Subcutaneous adipose tissue (tissue), 4 donors: Measurements from ENCODE around the gene STUM. TPM values are rescaled to one million over a fixed set of nuclear protein-coding genes. Genes with fewer than 3 reads are reported as not detected.

Experiments used
- CTCF ChIP-seq: fragments of 450-650 bp; IDR thresholded peaks from one replicate; pipeline ENCODE4 v1.5.1; 2016; ENCODE audit warnings: low read depth, mild to moderate bottlenecking, control low read depth, antibody characterized with exemption, moderate library complexity
- total RNA-seq, 4 donors: library from RNA; depleted of rRNA; stranded (reverse); fragments of >200 nt; gene quantifications; one replicate each; pipeline ENCODE4 v1.1.0, GENCODE V29; 2016

Gene STUM
- total RNA-seq, 4 donors from 2014 or later, result 0.16 to 4.1 (median 1.4) TPM

DNA sequence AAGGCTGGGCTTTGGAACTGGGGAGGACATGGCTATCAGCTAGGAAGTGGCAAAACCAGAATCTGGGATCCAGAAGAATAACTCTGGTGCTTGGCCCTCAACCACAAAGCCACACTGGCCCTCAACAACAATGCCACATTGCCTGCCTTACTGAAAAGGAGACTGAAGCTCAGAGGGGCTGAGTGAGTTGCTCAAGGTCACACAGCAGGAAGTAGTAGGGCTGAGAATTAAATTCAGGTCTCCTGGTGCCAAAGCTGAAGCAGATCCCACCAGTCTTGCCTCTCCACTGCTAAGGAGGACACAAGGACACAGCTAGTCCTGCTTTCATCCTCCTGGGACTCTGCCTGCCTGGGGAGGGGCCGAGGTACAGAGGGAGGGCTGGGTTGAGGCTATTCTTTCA is 29.4 kb upstream of the STUM start:
- TF ChIP-seq CTCF, result no peak

GRCh38 chr1:226519716-226520598 is 28.6 kb upstream of the STUM start:
- no peak for TF ChIP-seq CTCF

DNA sequence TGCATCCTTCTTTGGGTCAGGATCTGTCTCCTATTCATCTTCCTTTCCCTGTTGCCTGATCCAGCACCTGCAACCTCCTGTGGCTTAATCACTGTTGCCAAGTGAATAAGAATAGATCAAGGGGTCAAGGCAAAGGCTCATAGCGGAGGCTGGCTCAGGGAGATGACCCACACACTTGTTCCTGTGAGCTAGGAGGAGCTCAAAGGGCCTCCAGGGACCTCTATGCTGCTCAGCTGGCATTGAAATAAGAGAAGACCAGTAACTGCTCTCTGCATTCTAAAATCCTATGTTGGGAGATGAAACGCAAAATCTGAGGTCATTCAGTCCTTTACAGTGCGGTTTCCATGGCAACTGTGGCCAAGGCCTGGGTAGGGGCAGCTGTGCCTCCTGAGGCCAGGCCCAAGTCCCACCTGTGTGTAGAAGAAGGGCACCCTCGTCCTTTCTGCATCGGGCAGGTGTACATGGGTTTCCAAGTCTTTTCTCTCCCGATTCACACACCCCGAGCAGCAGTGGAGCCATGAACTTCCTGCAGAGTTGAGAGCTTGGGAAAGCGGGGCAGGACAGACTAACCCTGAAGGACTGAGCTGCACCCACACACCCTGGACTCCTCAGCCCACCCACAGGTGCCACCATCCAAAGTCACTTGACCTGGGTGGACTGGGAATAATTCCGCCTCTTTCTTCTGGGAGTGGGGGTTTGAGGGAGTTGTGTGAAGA is 27.8 kb upstream of the STUM start:
- no peak for TF ChIP-seq CTCF

DNA sequence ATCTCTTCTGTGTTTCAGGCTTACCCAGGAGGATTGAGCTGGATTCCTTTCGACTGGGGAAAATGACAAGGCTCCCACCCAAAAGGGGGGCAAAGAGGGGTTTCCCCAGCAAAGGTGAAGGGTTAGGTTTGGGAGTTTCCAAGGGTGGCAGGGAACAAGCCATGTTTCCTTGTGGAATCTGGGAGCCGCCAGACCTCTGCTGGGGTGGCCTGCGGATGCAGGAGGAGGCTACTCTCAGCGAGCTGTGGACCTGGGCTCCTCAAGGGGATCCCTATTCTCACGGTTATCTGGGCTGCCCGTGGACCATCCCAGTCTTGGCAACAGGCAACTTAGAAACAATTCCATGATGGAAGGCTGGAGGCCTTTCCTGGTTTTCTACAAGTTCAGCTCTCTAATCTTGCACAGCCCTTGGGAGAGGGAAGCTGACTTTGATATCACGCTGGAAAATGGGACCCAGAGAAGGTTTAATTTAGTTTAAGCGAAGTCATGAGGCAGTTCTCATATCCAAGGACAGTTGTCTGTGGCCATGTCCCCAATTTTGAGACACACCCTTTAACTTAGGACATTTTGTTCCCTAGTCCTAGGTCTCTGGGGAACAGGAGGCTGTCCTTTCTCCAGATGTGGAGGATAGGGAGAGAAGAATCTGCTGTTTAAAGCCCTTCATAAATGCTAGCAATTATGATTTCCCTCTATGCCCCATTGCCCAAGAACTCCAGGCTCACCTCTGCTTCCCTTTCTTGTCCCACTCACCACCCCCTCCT is 24.7 kb upstream of the STUM start:
- no peak for TF ChIP-seq CTCF

DNA sequence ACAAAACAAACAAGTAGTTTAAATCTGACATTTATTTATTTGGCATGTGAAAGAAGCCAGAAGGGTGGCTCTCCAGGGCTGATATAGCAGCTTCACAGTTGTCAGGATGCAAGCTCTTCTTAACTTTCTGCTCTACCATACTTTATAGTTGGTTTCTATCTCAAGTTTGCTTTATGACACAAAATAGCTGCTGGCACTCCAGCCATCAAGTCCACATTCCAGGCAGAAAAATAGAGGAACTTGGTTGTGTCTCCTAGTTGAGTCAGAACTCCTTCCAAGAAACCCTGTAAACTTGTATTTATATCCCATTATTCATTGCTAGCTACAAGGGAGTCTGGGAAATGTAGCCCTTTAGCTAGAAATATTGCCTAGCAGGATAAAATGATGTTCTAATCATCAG is 24.0 kb upstream of the STUM start:
- TF ChIP-seq CTCF, result no peak

DNA sequence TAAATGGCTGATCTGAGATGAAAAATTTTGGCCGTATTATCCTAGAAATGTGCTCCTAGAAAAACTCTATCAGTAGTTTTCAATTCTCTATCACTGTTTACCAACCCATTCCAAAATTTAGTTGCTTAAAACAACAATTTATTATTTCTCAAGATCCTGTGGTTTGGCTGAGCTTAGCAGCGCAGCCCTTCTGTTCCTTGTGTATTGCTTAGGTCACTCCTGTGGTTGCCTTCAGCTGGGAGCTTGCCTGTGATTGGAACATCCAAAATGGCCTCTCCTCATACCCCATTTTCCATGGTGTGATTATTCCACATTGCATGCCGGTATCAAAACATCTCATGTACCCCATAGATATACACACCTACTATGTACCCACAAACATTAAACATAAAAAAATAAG is 22.8 kb upstream of the STUM start:
- TF ChIP-seq CTCF, result no peak
